SK-N-SH (cell line): ENCODE measurements around the gene NDUFS6. TPM values are rescaled to one million over a fixed set of nuclear protein-coding genes. Genes with fewer than 3 reads are reported as not detected.

Experiments used
- CTCF ChIA-PET: fragments of 300-600, 350-600 bp; formaldehyde crosslinking; extraction: SDS; loops from one replicate; lab custom pipeline; 2021; lab: Yijun Ruan, JAX
- POLR2A ChIA-PET: fragments of 350-600 bp; sonication (Branson Sonifier 250); formaldehyde crosslinking; extraction: SDS; loops from one replicate; lab custom pipeline; 2020; ENCODE audit warnings: antibody characterized with exemption, inconsistent platforms; lab: Yijun Ruan, JAX
- DNase-seq: peaks from one replicate; pipeline ENCODE4 v3.0.0; 2012
- H2AFZ ChIP-seq: fragments of 200-600 bp; sonication (generic); 2 replicates; pipeline ENCODE4 v1.8.1; 2016; ENCODE audit warnings: antibody characterized with exemption, mild to moderate bottlenecking, low read depth
- H3F3A ChIP-seq: fragments of 200-600 bp; sonication (generic); replicated peaks from 2 replicates; pipeline ENCODE3; 2016; ENCODE audit warnings: antibody characterized with exemption, mild to moderate bottlenecking; ENCODE audit not compliant: insufficient read depth
- H3K27ac ChIP-seq, 2 experiments: fragments of 200-500 bp in 1 of 2; fragments of 200-600 bp in 1 of 2; sonication (Bioruptor generic) in 1 of 2; sonication (generic), shearing (Covaris generic) in 1 of 2; 2 replicates each; pipeline versions ENCODE4 v1.5.1 to v1.6.1; 2014 to 2016; ENCODE audit warnings: low read depth in 2 of 2, inconsistent platforms in 1 of 2, low read length in 1 of 2, mild to moderate bottlenecking in 1 of 2, mixed read lengths in 1 of 2
- H3K27me3 ChIP-seq: fragments of 200-600 bp; sonication (generic), shearing (Covaris generic); 2 replicates; pipeline ENCODE4 v1.6.1; 2016; ENCODE audit warnings: mixed run types; ENCODE audit not compliant: insufficient read depth
- H3K36me3 ChIP-seq, 2 experiments: fragments of 200-500 bp in 1 of 2; fragments of 200-600 bp in 1 of 2; sonication (Bioruptor generic) in 1 of 2; sonication (generic) in 1 of 2; replicated peaks in 1 of 2; 2 replicates each; pipeline versions ENCODE3 to v1.5.1; 2014 to 2016; ENCODE audit warnings: low read length in 1 of 2, mild to moderate bottlenecking in 1 of 2; ENCODE audit not compliant: insufficient read depth in 2 of 2, control insufficient read depth in 1 of 2
- H3K4me1 ChIP-seq, 2 experiments: fragments of 200-500 bp in 1 of 2; fragments of 200-600 bp in 1 of 2; sonication (Bioruptor generic) in 1 of 2; sonication (generic), shearing (Covaris generic) in 1 of 2; 2 replicates each; pipeline versions ENCODE4 v1.5.1 to v1.6.1; 2014 to 2016; ENCODE audit warnings: low read depth in 1 of 2, low read length in 1 of 2, mixed run types in 1 of 2; ENCODE audit not compliant: insufficient read depth in 2 of 2, control insufficient read depth in 1 of 2
- H3K4me2 ChIP-seq: fragments of 200-600 bp; sonication (generic), shearing (Covaris generic); 2 replicates; pipeline ENCODE4 v1.6.1; 2017; ENCODE audit warnings: mixed run types
- H3K4me3 ChIP-seq, 2 experiments: fragments of 200-500 bp in 1 of 2; fragments of 200-600 bp in 1 of 2; sonication (Bioruptor generic) in 1 of 2; sonication (generic), shearing (Covaris generic) in 1 of 2; 2 replicates each; pipeline versions ENCODE4 v1.5.1 to v1.8.1; 2014 to 2016; ENCODE audit warnings: low read depth in 2 of 2, inconsistent platforms in 1 of 2, low read length in 1 of 2, mild to moderate bottlenecking in 1 of 2, mixed read lengths in 1 of 2, moderate library complexity in 1 of 2
- H3K79me2 ChIP-seq: fragments of 200-600 bp; sonication (generic); 2 replicates; pipeline ENCODE4 v1.8.1; 2017; ENCODE audit warnings: mild to moderate bottlenecking; ENCODE audit not compliant: insufficient read depth
- H3K9ac ChIP-seq: fragments of 200-600 bp; sonication (generic); 2 replicates; pipeline ENCODE4 v1.6.1; 2017; ENCODE audit warnings: mixed run types
- H3K9me2 ChIP-seq: fragments of 200-600 bp; sonication (generic); 2 replicates; pipeline ENCODE4 v1.6.1; 2017; ENCODE audit warnings: mixed run types
- H3K9me3 ChIP-seq: fragments of 200-600 bp; sonication (generic); 2 replicates; pipeline ENCODE4 v1.6.1; 2017; ENCODE audit warnings: mixed run types, mild to moderate bottlenecking, moderate library complexity
- H4K20me1 ChIP-seq: fragments of 200-600 bp; sonication (generic); 2 replicates; pipeline ENCODE4 v1.6.1; 2017; ENCODE audit warnings: mild to moderate bottlenecking, mixed run types; ENCODE audit not compliant: insufficient read depth
- CTCF ChIP-seq: fragments of 200-600 bp; sonication (generic); IDR thresholded peaks from 2 replicates; pipeline ENCODE4 v1.6.1; 2017; ENCODE audit warnings: antibody characterized with exemption, mild to moderate bottlenecking, moderate library complexity
- ELF1 ChIP-seq: IDR thresholded peaks from 2 replicates; pipeline ENCODE4 v1.4.0; 2012
- RAD21 ChIP-seq: IDR thresholded peaks from 2 replicates; pipeline ENCODE4 v1.6.1; 2012; ENCODE audit warnings: mild to moderate bottlenecking, low read length
- REST ChIP-seq: IDR thresholded peaks from 2 replicates; pipeline ENCODE4 v1.6.1; 2012; ENCODE audit warnings: mild to moderate bottlenecking, low read depth, low read length, moderate library complexity
- SIN3A ChIP-seq: IDR thresholded peaks from 2 replicates; pipeline ENCODE4 v1.6.1; 2012; ENCODE audit warnings: low read depth, mild to moderate bottlenecking, low read length, moderate library complexity, borderline replicate concordance
- SMC3 ChIP-seq: IDR thresholded peaks from 2 replicates; pipeline ENCODE4 v1.6.1; 2012; ENCODE audit warnings: low read depth, low read length, improper control_type of control experiment
- USF2 ChIP-seq: fragments of 150-350 bp; IDR thresholded peaks from 2 replicates; pipeline ENCODE4 v1.6.1; 2017; ENCODE audit warnings: antibody characterized with exemption, low read length, low read depth, borderline replicate concordance
- YY1 ChIP-seq: IDR thresholded peaks from 2 replicates; pipeline ENCODE4 v1.4.0; 2012; ENCODE audit warnings: low read depth, mild to moderate bottlenecking
- WGBS: methylation state at CpG from one replicate; pipeline ENCODE4 v1.1.6; 2017; ENCODE audit warnings: low lambda C conversion rate; 5-methylcytosine and 5-hydroxymethylcytosine counted together
- polyA plus RNA-seq, 3 experiments: library from polyadenylated mRNA; depleted of rRNA; stranded (reverse); fragments of >200 nt; gene quantifications; 2 replicates each; pipeline ENCODE4 v1.2.3, GENCODE V29; 2012

NDUFS6 gene
- polyA plus RNA-seq, 1 of the 3 experiments (the other 2 are of a cell fraction), result 316 TPM

- POLR2A ChIA-PET, result no interaction called here
Observed at GRCh38 chr5:1763548-1763911, 37.7 kb upstream of the NDUFS6 start.

More at GRCh38 chr5:1763548-1763911, 37.7 kb upstream of the NDUFS6 start:
- Histone ChIP-seq H3K9ac (no peak overlapping the region), H3K27ac (no peak overlapping the region), H3K4me3 (peak overlapping the region in 1 of 2 experiments; percentile 14; a peak in 1 of 4 replicates), H3K79me2 (no peaks in the 10 kb centered on the region), H4K20me1 (no peaks in the 10 kb centered on the region), H3K4me1 (no peaks in the 10 kb centered on the region), H3K36me3 (no peaks in the 10 kb centered on the region), H3K9me2 (no peaks in the 10 kb centered on the region), H3F3A (no peaks in the 10 kb centered on the region), H2AFZ (no peak overlapping the region), H3K27me3 (peaks cover 89% of the 10 kb centered on the region), H3K9me3 (no peaks in the 10 kb centered on the region), H3K4me2 (no peak overlapping the region)
- DNase-seq, result peak; percentile 78
- TF ChIP-seq USF2 (no peak), ELF1 (no peak), SIN3A (no peak), CTCF (peak; percentile 82), REST (no peak), YY1 (no peak), SMC3 (peak; percentile 56), RAD21 (peak; percentile 86)
- 14% methylated on average over 10 of the region's 15 CpGs for WGBS
- CTCF ChIA-PET, result interaction anchor here (0.6 to 2.8 kb wide), 19 partner anchors 9 to 443 kb away, joined by 3 to 13 read pairs (median 4); no protein-coding TSS in a partner anchor
